WTC11 (cell line): ENCODE data around the gene SYCP2L.

Experiments used
- ESRRA ChIP-seq: sonication (generic); formaldehyde crosslinking; IDR thresholded peaks from 2 replicates; pipeline ENCODE4 v1.8.1; 2022; ENCODE audit warnings: mild to moderate bottlenecking, missing genetic modification reagents, borderline replicate concordance
- HMGXB4 ChIP-seq: sonication (generic); formaldehyde crosslinking; IDR thresholded peaks from 2 replicates; pipeline ENCODE4 v1.8.1; 2023; ENCODE audit warnings: mild to moderate bottlenecking, moderate library complexity, missing genetic modification reagents
- SMAD3 ChIP-seq: sonication (generic); formaldehyde crosslinking; IDR thresholded peaks from 2 replicates; pipeline ENCODE4 v1.8.0; 2022; ENCODE audit warnings: missing genetic modification reagents, mild to moderate bottlenecking, borderline replicate concordance
- ZBTB21 ChIP-seq: sonication (generic); formaldehyde crosslinking; IDR thresholded peaks from 2 replicates; pipeline ENCODE4 v1.8.1; 2023; ENCODE audit warnings: mild to moderate bottlenecking, missing genetic modification reagents, borderline replicate concordance
- TF ChIP-seq, protein P1 (sequence below): fragments of 200-600 bp; IDR thresholded peaks from 2 replicates; pipeline ENCODE4 v1.8.0; 2022; ENCODE audit warnings: antibody characterized with exemption
- TF ChIP-seq, protein P2 (sequence below): sonication (generic); formaldehyde crosslinking; IDR thresholded peaks from 2 replicates; pipeline ENCODE4 v1.8.0; 2022; ENCODE audit warnings: mild to moderate bottlenecking, missing genetic modification reagents
- TF ChIP-seq, protein P3 (sequence below): sonication (generic); formaldehyde crosslinking; IDR thresholded peaks from 2 replicates; pipeline ENCODE4 v1.8.1; 2022; ENCODE audit warnings: low read depth, mild to moderate bottlenecking, moderate library complexity, missing genetic modification reagents, borderline replicate concordance

- TF ChIP-seq, protein P1, sequence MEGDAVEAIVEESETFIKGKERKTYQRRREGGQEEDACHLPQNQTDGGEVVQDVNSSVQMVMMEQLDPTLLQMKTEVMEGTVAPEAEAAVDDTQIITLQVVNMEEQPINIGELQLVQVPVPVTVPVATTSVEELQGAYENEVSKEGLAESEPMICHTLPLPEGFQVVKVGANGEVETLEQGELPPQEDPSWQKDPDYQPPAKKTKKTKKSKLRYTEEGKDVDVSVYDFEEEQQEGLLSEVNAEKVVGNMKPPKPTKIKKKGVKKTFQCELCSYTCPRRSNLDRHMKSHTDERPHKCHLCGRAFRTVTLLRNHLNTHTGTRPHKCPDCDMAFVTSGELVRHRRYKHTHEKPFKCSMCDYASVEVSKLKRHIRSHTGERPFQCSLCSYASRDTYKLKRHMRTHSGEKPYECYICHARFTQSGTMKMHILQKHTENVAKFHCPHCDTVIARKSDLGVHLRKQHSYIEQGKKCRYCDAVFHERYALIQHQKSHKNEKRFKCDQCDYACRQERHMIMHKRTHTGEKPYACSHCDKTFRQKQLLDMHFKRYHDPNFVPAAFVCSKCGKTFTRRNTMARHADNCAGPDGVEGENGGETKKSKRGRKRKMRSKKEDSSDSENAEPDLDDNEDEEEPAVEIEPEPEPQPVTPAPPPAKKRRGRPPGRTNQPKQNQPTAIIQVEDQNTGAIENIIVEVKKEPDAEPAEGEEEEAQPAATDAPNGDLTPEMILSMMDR = no peak
- TF ChIP-seq ESRRA (CRISPR knock-in tag) (no peak), HMGXB4 (CRISPR knock-in tag) (no peak), SMAD3 (CRISPR knock-in tag) (no peak), ZBTB21 (CRISPR knock-in tag) (no peak)
- TF ChIP-seq, protein P2, sequence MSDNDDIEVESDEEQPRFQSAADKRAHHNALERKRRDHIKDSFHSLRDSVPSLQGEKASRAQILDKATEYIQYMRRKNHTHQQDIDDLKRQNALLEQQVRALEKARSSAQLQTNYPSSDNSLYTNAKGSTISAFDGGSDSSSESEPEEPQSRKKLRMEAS = no peak
- TF ChIP-seq, protein P3, sequence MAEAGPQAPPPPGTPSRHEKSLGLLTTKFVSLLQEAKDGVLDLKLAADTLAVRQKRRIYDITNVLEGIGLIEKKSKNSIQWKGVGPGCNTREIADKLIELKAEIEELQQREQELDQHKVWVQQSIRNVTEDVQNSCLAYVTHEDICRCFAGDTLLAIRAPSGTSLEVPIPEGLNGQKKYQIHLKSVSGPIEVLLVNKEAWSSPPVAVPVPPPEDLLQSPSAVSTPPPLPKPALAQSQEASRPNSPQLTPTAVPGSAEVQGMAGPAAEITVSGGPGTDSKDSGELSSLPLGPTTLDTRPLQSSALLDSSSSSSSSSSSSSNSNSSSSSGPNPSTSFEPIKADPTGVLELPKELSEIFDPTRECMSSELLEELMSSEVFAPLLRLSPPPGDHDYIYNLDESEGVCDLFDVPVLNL (CRISPR knock-in tag) = no peak
Observed at GRCh38 chr6:11023032-11023431, 136.2 kb downstream of the SYCP2L start.
